Adrenal gland (tissue), 5 donors: Measurements from ENCODE around the gene FKBP3.

Experiments used
- CTCF ChIP-seq, 6 experiments: fragments of 450-650 bp in 4 of 6; fragments of 200-600 bp in 2 of 6; sonication (generic) in 1 of 6; IDR thresholded peaks; 1 replicate in 5 of 6; 2 replicates in 1 of 6; pipeline versions ENCODE4 v1.5.1 to v1.8.0; 2016 to 2021; ENCODE audit warnings: antibody characterized with exemption in 6 of 6, mild to moderate bottlenecking in 2 of 6, moderate library complexity in 1 of 6
- POLR2A ChIP-seq, 2 donors: fragments of 450-650 bp; IDR thresholded peaks; one replicate each; pipeline ENCODE4 v1.6.1; 2017; ENCODE audit warnings: antibody characterized with exemption in 2 of 2, mild to moderate bottlenecking in 2 of 2, moderate library complexity in 1 of 2
- donor health status: DM: no; HTN: no; CAD: no.

- TF ChIP-seq CTCF (IDR thresholded peaks at IDR 0.05): no peak
- peak in 1 of 2 donors; percentile 39 for TF ChIP-seq POLR2A (IDR thresholded peaks at IDR 0.05)
Measured at GRCh38 chr14:45084946-45085346, 49.3 kb downstream of the FKBP3 start.
